GM10248 (cell line): ENCODE data around the gene PSMD13.
A peak's percentile ranks its signal among the peaks of the same experiment; 100 is the strongest.

Experiments used
- CTCF ChIA-PET: fragments of 300-600 bp; sonication (Branson Sonifier 250); formaldehyde crosslinking; extraction: SDS; loops from one replicate; lab custom pipeline; 2021; ENCODE audit warnings: antibody characterized with exemption; lab: Yijun Ruan, JAX
- POLR2A ChIA-PET: fragments of 350-650 bp; sonication (Branson Sonifier 250); formaldehyde crosslinking; extraction: SDS; loops from one replicate; lab custom pipeline; 2020; ENCODE audit warnings: antibody characterized with exemption; lab: Yijun Ruan, JAX
- DNase-seq: peaks from one replicate; pipeline ENCODE4 v3.0.0; 2012; ENCODE audit errors: extremely low spot score
- TF ChIP-seq, protein P1 (sequence below): IDR thresholded peaks from 2 replicates; pipeline ENCODE4 v1.5.1; 2012; ENCODE audit warnings: mild to moderate bottlenecking, low read depth; ENCODE audit errors: extremely low read depth, missing control alignments, control extremely low read depth

Gene PSMD13

DNA sequence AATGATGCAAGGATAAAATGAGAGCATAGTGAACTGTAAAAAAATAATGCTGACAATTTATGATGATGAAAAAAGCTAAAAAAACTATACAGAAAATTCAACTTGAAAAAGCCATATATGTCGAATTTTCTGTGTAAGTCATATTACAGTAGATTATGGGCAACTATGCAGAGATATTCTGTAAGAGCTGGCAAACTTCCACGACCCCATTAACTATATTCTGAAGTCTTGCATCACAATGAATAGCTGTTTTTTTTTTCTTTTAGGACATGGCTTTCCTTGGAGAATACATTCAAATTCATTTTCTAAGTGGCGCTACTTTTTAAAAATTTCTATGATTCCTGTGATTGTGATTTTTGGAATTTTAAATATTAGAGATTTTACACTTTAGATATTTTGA, 18.4 kb downstream of the PSMD13 start:
- ChIA-PET POLR2A (no interaction called here), CTCF (interaction anchor here (1.4 kb wide), 1 partner anchor 11 kb away, joined by 5 read pairs; no protein-coding TSS in a partner anchor)
- TF ChIP-seq, protein P1, sequence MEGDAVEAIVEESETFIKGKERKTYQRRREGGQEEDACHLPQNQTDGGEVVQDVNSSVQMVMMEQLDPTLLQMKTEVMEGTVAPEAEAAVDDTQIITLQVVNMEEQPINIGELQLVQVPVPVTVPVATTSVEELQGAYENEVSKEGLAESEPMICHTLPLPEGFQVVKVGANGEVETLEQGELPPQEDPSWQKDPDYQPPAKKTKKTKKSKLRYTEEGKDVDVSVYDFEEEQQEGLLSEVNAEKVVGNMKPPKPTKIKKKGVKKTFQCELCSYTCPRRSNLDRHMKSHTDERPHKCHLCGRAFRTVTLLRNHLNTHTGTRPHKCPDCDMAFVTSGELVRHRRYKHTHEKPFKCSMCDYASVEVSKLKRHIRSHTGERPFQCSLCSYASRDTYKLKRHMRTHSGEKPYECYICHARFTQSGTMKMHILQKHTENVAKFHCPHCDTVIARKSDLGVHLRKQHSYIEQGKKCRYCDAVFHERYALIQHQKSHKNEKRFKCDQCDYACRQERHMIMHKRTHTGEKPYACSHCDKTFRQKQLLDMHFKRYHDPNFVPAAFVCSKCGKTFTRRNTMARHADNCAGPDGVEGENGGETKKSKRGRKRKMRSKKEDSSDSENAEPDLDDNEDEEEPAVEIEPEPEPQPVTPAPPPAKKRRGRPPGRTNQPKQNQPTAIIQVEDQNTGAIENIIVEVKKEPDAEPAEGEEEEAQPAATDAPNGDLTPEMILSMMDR, result no peak
- DNase-seq, result no peak

DNA sequence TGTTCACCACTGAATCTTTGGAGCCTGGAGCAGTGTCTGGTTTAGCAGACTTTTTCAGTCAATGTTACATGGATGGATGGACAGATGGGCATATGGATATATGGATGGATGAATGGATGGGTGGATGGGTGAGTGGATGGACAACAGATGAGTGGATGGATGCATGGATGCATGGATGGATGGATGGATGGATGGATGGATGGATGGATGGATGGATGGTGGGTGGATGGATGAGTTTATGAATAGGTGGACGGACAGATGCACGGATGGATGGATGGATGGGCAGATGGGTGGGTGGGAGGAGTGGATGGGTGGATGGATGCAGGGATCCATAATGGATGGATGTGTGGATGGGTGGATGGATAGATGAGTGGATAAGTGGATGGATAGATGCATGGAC, 19.0 kb downstream of the PSMD13 start:
- ChIA-PET CTCF (no interaction called here), POLR2A (no interaction called here)
- DNase-seq, result no peak
- TF ChIP-seq, protein P1, result no peak

GRCh38 chr11:256952-257737, 20.4 kb downstream of the PSMD13 start:
- CTCF ChIA-PET, result interaction anchor here (1.2 to 1.3 kb wide), 3 partner anchors 10 to 104 kb away, joined by 4 to 5 read pairs (median 4); no protein-coding TSS in a partner anchor

DNA sequence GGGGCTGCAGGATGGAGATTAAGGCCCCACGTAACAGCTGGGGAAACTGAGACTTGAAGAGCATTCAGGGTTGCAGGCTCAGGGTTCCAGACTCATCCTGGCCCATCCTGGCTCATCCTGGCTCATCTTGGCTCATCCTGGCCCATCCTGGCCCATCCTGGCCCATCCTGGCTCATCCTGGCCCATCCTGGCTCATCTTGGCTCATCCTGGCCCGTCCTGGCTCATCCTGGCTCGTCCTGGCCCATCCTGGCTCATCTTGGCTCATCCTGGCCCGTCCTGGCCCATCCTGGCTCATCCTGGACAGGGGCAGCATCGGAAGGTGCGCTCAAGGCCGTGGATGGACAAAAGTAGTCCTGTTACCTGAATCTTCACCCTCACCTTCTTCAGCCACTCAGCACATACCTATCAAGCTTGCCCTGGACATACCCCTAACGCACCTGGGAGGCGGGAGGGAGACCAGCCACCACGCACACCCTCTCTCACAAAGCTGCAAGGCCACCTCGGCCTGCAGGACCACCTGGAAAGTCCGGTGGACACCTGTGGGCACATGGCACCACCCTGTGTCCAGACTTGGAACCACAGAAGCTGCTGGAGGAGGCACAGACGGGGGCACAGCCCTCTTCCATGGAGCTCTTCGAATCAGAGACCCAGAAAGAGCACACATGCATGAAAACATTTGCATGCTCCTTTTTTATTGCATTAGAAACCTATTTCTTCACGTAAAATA, 21.2 kb downstream of the PSMD13 start:
- ChIA-PET CTCF (interaction anchor here (0.7 to 1.3 kb wide), 6 partner anchors 9 to 103 kb away, joined by 3 to 5 read pairs (median 4); partner anchors contain the start of gene IFITM5), POLR2A (interaction anchor here (0.5 kb wide), 1 partner anchor 10 kb away, joined by 3 read pairs; no protein-coding TSS in a partner anchor)
- TF ChIP-seq, protein P1, result peak; percentile 16
- no peak for DNase-seq

More at GRCh38 chr11:256952-257737, 20.4 kb downstream of the PSMD13 start:
- POLR2A ChIA-PET, result interaction anchor here (0.5 kb wide), 1 partner anchor 9 kb away, joined by 3 read pairs; no protein-coding TSS in a partner anchor
- TF ChIP-seq, protein P1, result no peak
- DNase-seq, result peak; percentile 66

- CTCF ChIA-PET, result interaction anchor here (1.2 to 4.1 kb wide), 2 partner anchors 8 to 13 kb away, joined by 4 to 35 read pairs; no protein-coding TSS in a partner anchor
Observed at GRCh38 chr11:259413-259812, 22.6 kb downstream of the PSMD13 start.

DNA sequence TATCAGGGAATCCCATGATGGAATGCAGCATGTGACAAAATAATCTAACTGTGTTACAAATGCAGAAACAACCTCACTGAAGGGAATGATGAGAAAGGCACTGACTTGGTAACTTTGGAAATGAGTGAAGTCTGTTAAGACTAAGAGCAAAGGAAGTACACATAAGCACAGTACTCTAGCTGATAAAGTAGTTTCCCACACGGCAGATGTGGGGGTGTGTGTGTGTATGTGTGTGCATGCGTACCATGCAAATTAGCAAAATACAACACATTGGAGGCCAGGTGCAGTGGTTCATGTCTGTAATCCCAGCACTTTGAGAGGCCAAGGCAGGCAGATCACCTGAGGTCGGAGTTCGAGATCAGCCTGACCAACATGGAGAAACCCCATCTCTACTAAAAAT, 24.8 kb downstream of the PSMD13 start:
- TF ChIP-seq, protein P1, result no peak
- CTCF ChIA-PET, result interaction anchor here (1.7 to 4.1 kb wide), 2 partner anchors 10 to 13 kb away, joined by 4 to 35 read pairs; no protein-coding TSS in a partner anchor
- DNase-seq, result no peak
- POLR2A ChIA-PET, result interaction anchor here (0.6 kb wide), 1 partner anchor 94 kb away, joined by 3 read pairs; no protein-coding TSS in a partner anchor

More at GRCh38 chr11:259413-259812, 22.6 kb downstream of the PSMD13 start:
- POLR2A ChIA-PET, result interaction anchor here (0.6 kb wide), 1 partner anchor 63 kb away, joined by 3 read pairs; no protein-coding TSS in a partner anchor
- TF ChIP-seq, protein P1, result no peak
- no peak for DNase-seq
